IMR-90 (cell line): ENCODE results near the gene CD2. TPM values are rescaled to one million over a fixed set of nuclear protein-coding genes. Genes with fewer than 3 reads are reported as not detected.

Experiments used
- ATAC-seq: fragments of 200-7000 bp; cut with Tn5 transposase; 2 replicates; pipeline ENCODE4 v1.9.1; 2020; ENCODE audit warnings: low read depth, mild to moderate bottlenecking, moderate library complexity
- BruUV-seq: library from RNA; stranded (reverse); fragments of 400-500 nt; replicated peaks from 2 replicates; lab custom pipeline; 2021; lab: Mats Ljungman, UMichigan
- CTCF ChIA-PET: fragments of 300-600 bp; formaldehyde crosslinking; extraction: SDS; loops from one replicate; lab custom pipeline; 2021; ENCODE audit warnings: antibody characterized with exemption; lab: Yijun Ruan, JAX
- POLR2A ChIA-PET: fragments of 300-600 bp; sonication (Branson Sonifier 250); formaldehyde crosslinking; loops from one replicate; lab custom pipeline; 2022; ENCODE audit warnings: antibody characterized with exemption; ENCODE audit not compliant: unreplicated experiment; lab: Charles Lee
- DNase-seq: peaks from one replicate; pipeline ENCODE4 v3.0.0; 2013
- H2AFZ ChIP-seq: replicated peaks from 2 replicates; pipeline ENCODE3; 2013; ENCODE audit warnings: low read length, mild to moderate bottlenecking; ENCODE audit not compliant: poor library complexity
- H2AK5ac ChIP-seq: 2 replicates; pipeline ENCODE4 v1.6.1; 2013; ENCODE audit warnings: low read depth, low read length, inconsistent platforms
- H2AK9ac ChIP-seq: replicated peaks from 2 replicates; pipeline ENCODE3; 2013; ENCODE audit warnings: mild to moderate bottlenecking, low read depth, low read length, moderate library complexity; ENCODE audit not compliant: poor library complexity
- H2BK120ac ChIP-seq: 2 replicates; pipeline ENCODE4 v1.6.1; 2013; ENCODE audit warnings: low read depth, low read length, inconsistent platforms
- H2BK15ac ChIP-seq: 3 replicates; pipeline ENCODE4 v1.6.1; 2013; ENCODE audit warnings: low read depth, low read length, inconsistent platforms
- H2BK20ac ChIP-seq: 2 replicates; pipeline ENCODE4 v1.6.1; 2013; ENCODE audit warnings: low read depth, mild to moderate bottlenecking, inconsistent platforms, low read length, moderate library complexity
- H2BK5ac ChIP-seq: 2 replicates; pipeline ENCODE4 v1.6.1; 2013; ENCODE audit warnings: mild to moderate bottlenecking, low read depth, low read length, inconsistent platforms; ENCODE audit not compliant: poor library complexity, severe bottlenecking
- H3K14ac ChIP-seq: replicated peaks from 2 replicates; pipeline ENCODE4 v1.6.1; 2013; ENCODE audit warnings: low read depth, low read length, inconsistent platforms
- H3K18ac ChIP-seq: 2 replicates; pipeline ENCODE4 v1.6.1; 2013; ENCODE audit warnings: low read depth, low read length, control low read depth
- H3K23ac ChIP-seq: 2 replicates; pipeline ENCODE4 v1.6.1; 2013; ENCODE audit warnings: low read depth, low read length, inconsistent platforms
- H3K27ac ChIP-seq: 2 replicates; pipeline ENCODE4 v1.5.1; 2013; ENCODE audit warnings: mild to moderate bottlenecking, control low read depth, low read length; ENCODE audit not compliant: insufficient read depth
- H3K27me3 ChIP-seq: 2 replicates; pipeline ENCODE4 v1.6.1; 2013; ENCODE audit warnings: low read length; ENCODE audit not compliant: control insufficient read depth, insufficient read depth
- H3K36me3 ChIP-seq: 2 replicates; pipeline ENCODE4 v1.6.1; 2013; ENCODE audit warnings: low read length, mixed read lengths; ENCODE audit not compliant: control insufficient read depth, insufficient read depth
- H3K4ac ChIP-seq: 2 replicates; pipeline ENCODE4 v1.6.1; 2013; ENCODE audit warnings: low read depth, low read length, inconsistent platforms
- H3K4me1 ChIP-seq: 2 replicates; pipeline ENCODE4 v1.6.1; 2013; ENCODE audit warnings: low read length, mixed read lengths; ENCODE audit not compliant: control insufficient read depth, insufficient read depth
- H3K4me2 ChIP-seq: 2 replicates; pipeline ENCODE4 v1.6.1; 2013; ENCODE audit warnings: low read depth, mild to moderate bottlenecking, control low read depth, low read length, moderate library complexity
- H3K4me3 ChIP-seq: 2 replicates; pipeline ENCODE4 v1.5.1; 2013; ENCODE audit warnings: low read depth, mild to moderate bottlenecking, control low read depth, low read length, moderate library complexity; ENCODE audit not compliant: insufficient read depth
- H3K56ac ChIP-seq: 2 replicates; pipeline ENCODE4 v1.6.1; 2013; ENCODE audit warnings: low read length, inconsistent platforms; ENCODE audit not compliant: insufficient read depth; ENCODE audit errors: extremely low read depth
- H3K79me1 ChIP-seq, 2 experiments: 2 replicates each; pipeline ENCODE4 v1.6.1; 2013; ENCODE audit warnings: low read length in 2 of 2, inconsistent platforms in 1 of 2, low read depth in 1 of 2
- H3K9ac ChIP-seq: 2 replicates; pipeline ENCODE4 v1.6.1; 2013; ENCODE audit warnings: low read depth, low read length, control low read depth
- H3K9me1 ChIP-seq: 2 replicates; pipeline ENCODE4 v1.6.1; 2013; ENCODE audit warnings: low read length, inconsistent platforms; ENCODE audit not compliant: insufficient read depth
- H3K9me3 ChIP-seq: 2 replicates; pipeline ENCODE4 v1.6.1; 2013; ENCODE audit warnings: low read length; ENCODE audit not compliant: control insufficient read depth, insufficient read depth
- H4K20me1 ChIP-seq: 2 replicates; pipeline ENCODE4 v1.6.1; 2013; ENCODE audit warnings: low read length, inconsistent platforms; ENCODE audit not compliant: insufficient read depth
- H4K5ac ChIP-seq: 2 replicates; pipeline ENCODE4 v1.6.1; 2013; ENCODE audit warnings: mild to moderate bottlenecking, low read depth, low read length, control low read depth
- H4K8ac ChIP-seq, 2 experiments: 2 replicates each; pipeline ENCODE4 v1.6.1; 2013; ENCODE audit warnings: low read depth in 2 of 2, low read length in 2 of 2, control low read depth in 1 of 2, inconsistent platforms in 1 of 2
- H4K91ac ChIP-seq: 2 replicates; pipeline ENCODE4 v1.6.1; 2013; ENCODE audit warnings: low read depth, low read length, inconsistent platforms; ENCODE audit not compliant: insufficient read depth
- BHLHE40 ChIP-seq: fragments of 150-350 bp; IDR thresholded peaks from 2 replicates; pipeline ENCODE4 v1.6.1; 2016; ENCODE audit warnings: mild to moderate bottlenecking, low read depth, low read length
- FOS ChIP-seq: fragments of 150-350 bp; IDR thresholded peaks from 2 replicates; pipeline ENCODE4 v1.6.1; 2016; ENCODE audit warnings: low read depth, low read length
- RCOR1 ChIP-seq: IDR thresholded peaks from 2 replicates; pipeline ENCODE4 v1.6.1; 2012; ENCODE audit warnings: mild to moderate bottlenecking, low read length, improper control_type of control experiment; ENCODE audit not compliant: insufficient replicate concordance
- WGBS, 2 experiments: methylation state at CpG; one replicate each; pipeline versions ENCODE4 v1.1.5 to v1.1.7; 2013; ENCODE audit warnings: missing lambda C conversion rate in 2 of 2; ENCODE audit not compliant: insufficient read length in 1 of 2; ENCODE audit errors: extremely low coverage in 2 of 2; 5-methylcytosine and 5-hydroxymethylcytosine counted together
- dilution Hi-C: fragments of 300-500 bp; cut with HindIII; formaldehyde crosslinking; loops from one replicate; pipeline ENCODE4 v1.14.3; 2018; ENCODE audit warnings: low sequenced_read_pairs; ENCODE audit not compliant: unreplicated experiment
- in situ Hi-C: fragments of 300-500 bp; cut with MboI; formaldehyde crosslinking; loops from 3 replicates; pipeline ENCODE4 v1.14.3; 2019; ENCODE audit warnings: low sequenced_read_pairs, inconsistent platforms, mixed read lengths
- intact Hi-C: fragments of 100-400 bp; cut with micrococcal nuclease; formaldehyde crosslinking; loops from 2 replicates; pipeline ENCODE4 v1.10.0; 2022
- polyA plus RNA-seq, 3 experiments: library from polyadenylated mRNA; depleted of rRNA; stranded (reverse); fragments of >200 nt; gene quantifications; 2 replicates each; pipeline ENCODE4 v1.2.3, GENCODE V29; 2012; ENCODE audit warnings: low replicate concordance in 1 of 3
- total RNA-seq: library from RNA; depleted of rRNA; stranded (reverse); fragments of >200 nt; gene quantifications from 2 replicates; pipeline ENCODE4 v1.2.3, GENCODE V29; 2012

Gene CD2
- total and polyA plus RNA-seq, 2 of the 4 experiments (the other 2 are of a cell fraction): not detected

- Histone ChIP-seq H3K27me3 (no peaks in the 10 kb centered on the region), H3K9ac (no peak overlapping the region), H3K56ac (no peak overlapping the region), H3K18ac (no peak overlapping the region), H3K79me1 (no peaks in the 10 kb centered on the region), H3K4ac (no peak overlapping the region), H4K20me1 (no peaks in the 10 kb centered on the region), H3K4me2 (no peak overlapping the region), H3K27ac (no peak overlapping the region), H2BK20ac (no peak overlapping the region), H2AFZ (no peak overlapping the region), H3K23ac (no peak overlapping the region), H3K4me3 (no peak overlapping the region), H2AK9ac (no peak overlapping the region), H3K9me1 (no peaks in the 10 kb centered on the region), H3K14ac (no peak overlapping the region), H3K36me3 (no peaks in the 10 kb centered on the region), H4K5ac (no peak overlapping the region), H4K91ac (no peak overlapping the region), H4K8ac (no peak overlapping the region), H3K9me3 (no peaks in the 10 kb centered on the region), H2BK5ac (no peak overlapping the region), H2AK5ac (no peak overlapping the region), H3K4me1 (no peaks in the 10 kb centered on the region), H2BK120ac (no peak overlapping the region), H2BK15ac (no peak overlapping the region)
- intact Hi-C loops (no loop called here), dilution Hi-C loops (no loop called here), in situ Hi-C loops (no loop called here)
- no TSS peak for BruUV-seq
- TF ChIP-seq RCOR1 (no peak), FOS (no peak), BHLHE40 (no peak)
- POLR2A ChIA-PET: no interaction called here
- no peak for ATAC-seq
- no peak for DNase-seq
- CTCF ChIA-PET: no interaction called here
- WGBS, 2 experiments: 56% methylated on average over 5 of the region's 29 CpGs; no CpG with 5 or more reads in 1 of the 2 experiments
Measured at GRCh38 chr1:116775116-116775752, 21.0 kb downstream of the CD2 start.
